ENCODE results near the gene THEMIS. TPM values are rescaled to one million over a fixed set of nuclear protein-coding genes. Genes with fewer than 3 reads are reported as not detected.

Gene THEMIS
- total RNA-seq, 1 donor from 2014 or later = not detected

GRCh38 chr6:127768745-127769144 lies 132.1 kb downstream of the THEMIS start:
- intact Hi-C loops (cut with DNase I) = no loop called here
- H3K27ac ChIP-seq = no peak overlapping the region

GRCh38 chr6:127768223-127768622 lies 132.6 kb downstream of the THEMIS start:
- Histone ChIP-seq H3K4me3 (no peak overlapping the region), H3K4me1 (no peaks in the 10 kb centered on the region), H3K27ac (no peak overlapping the region), H3K36me3 (no peaks in the 10 kb centered on the region), H3K9me3 (no peaks in the 10 kb centered on the region), H3K27me3 (no peaks in the 10 kb centered on the region)
- DNase-seq (ENCODE audit: low spot score in 2 of 2) = no peak
- intact Hi-C loops (cut with DNase I) = no loop called here
- TF ChIP-seq CTCF (IDR thresholded peaks at IDR 0.05) = no peak

More at GRCh38 chr6:127768745-127769144, 132.1 kb downstream of the THEMIS start:
- Histone ChIP-seq H3K4me1 (no peaks in the 10 kb centered on the region), H3K27me3 (no peaks in the 10 kb centered on the region), H3K9me3 (no peaks in the 10 kb centered on the region), H3K4me3 (no peak overlapping the region), H3K36me3 (no peaks in the 10 kb centered on the region)
- no peak for TF ChIP-seq CTCF (IDR thresholded peaks at IDR 0.05)
- no peak for DNase-seq (ENCODE audit: low spot score in 2 of 2)

DNA sequence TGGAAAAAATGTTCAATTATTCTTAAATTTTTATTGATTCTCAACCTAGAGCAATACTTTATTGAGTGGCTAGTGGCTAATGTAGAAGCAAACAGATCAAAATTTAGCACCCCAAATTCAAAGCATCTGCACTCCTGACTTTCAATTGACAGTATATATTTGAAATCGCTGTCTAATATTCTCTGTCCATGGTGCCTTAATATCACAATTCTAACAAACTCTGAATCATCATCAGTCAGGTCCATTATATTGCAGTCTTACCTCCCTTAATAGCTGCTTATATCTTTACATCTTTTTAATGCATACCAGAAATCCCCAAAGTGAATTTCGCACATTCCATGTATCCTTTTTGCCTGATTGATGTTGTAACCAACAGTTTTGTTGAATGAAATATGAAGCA lies 134.9 kb downstream of the THEMIS start:
- Histone ChIP-seq H3K4me3 (no peak overlapping the region), H3K27ac (no peak overlapping the region), H3K36me3 (no peaks in the 10 kb centered on the region), H3K27me3 (no peaks in the 10 kb centered on the region), H3K9me3 (no peaks in the 10 kb centered on the region), H3K4me1 (no peaks in the 10 kb centered on the region)
- no peak for DNase-seq (ENCODE audit: low spot score in 2 of 2)
- TF ChIP-seq CTCF (IDR thresholded peaks at IDR 0.05) = no peak
- intact Hi-C loops (cut with DNase I) = no loop called here

GRCh38 chr6:127762284-127762683 lies 138.6 kb downstream of the THEMIS start:
- Histone ChIP-seq H3K36me3 (no peaks in the 10 kb centered on the region), H3K27me3 (no peaks in the 10 kb centered on the region), H3K9me3 (peaks cover 0 to 4% of the 10 kb centered on the region in 2 donors), H3K4me1 (no peaks in the 10 kb centered on the region), H3K4me3 (no peak overlapping the region), H3K27ac (no peak overlapping the region)
- TF ChIP-seq CTCF (IDR thresholded peaks at IDR 0.05) = no peak
- DNase-seq (ENCODE audit: low spot score in 2 of 2) = no peak
- intact Hi-C loops (cut with DNase I) = no loop called here

- TF ChIP-seq CTCF (IDR thresholded peaks at IDR 0.05) = no peak
- Histone ChIP-seq H3K4me3 (no peak overlapping the region), H3K36me3 (no peaks in the 10 kb centered on the region), H3K9me3 (peaks cover 0 to 4% of the 10 kb centered on the region in 2 donors), H3K27me3 (no peaks in the 10 kb centered on the region), H3K27ac (no peak overlapping the region), H3K4me1 (no peaks in the 10 kb centered on the region)
- DNase-seq (ENCODE audit: low spot score in 2 of 2) = no peak
- intact Hi-C loops (cut with DNase I) = no loop called here
Measured at GRCh38 chr6:127761084-127761483, 139.8 kb downstream of the THEMIS start.

GRCh38 chr6:127749095-127749494 lies 151.8 kb downstream of the THEMIS start:
- Histone ChIP-seq H3K4me1 (no peaks in the 10 kb centered on the region), H3K4me3 (no peak overlapping the region), H3K36me3 (no peaks in the 10 kb centered on the region), H3K9me3 (no peaks in the 10 kb centered on the region), H3K27me3 (no peaks in the 10 kb centered on the region), H3K27ac (no peak overlapping the region)
- no peak for TF ChIP-seq CTCF (IDR thresholded peaks at IDR 0.05)
- DNase-seq (ENCODE audit: low spot score in 2 of 2) = no peak
- intact Hi-C loops (cut with DNase I) = no loop called here
